Hematopoietic multipotent progenitor cell (in vitro differentiated cells): ENCODE data around the gene ATP13A5. TPM values are rescaled to one million over a fixed set of nuclear protein-coding genes. Genes with fewer than 3 reads are reported as not detected.

Experiments used
- DNase-seq, 3 donors: peaks; one replicate each; pipeline ENCODE4 v3.0.0-alpha.2; 2011 to 2015; ENCODE audit warnings: low read depth in 2 of 3, low spot score in 2 of 3
- total RNA-seq: library from RNA; depleted of rRNA; stranded (reverse); fragments of >200 nt; gene quantifications from one replicate; pipeline ENCODE4 v1.2.3, GENCODE V29; 2012

The ATP13A5 gene
- total RNA-seq, 1 donor = not detected

DNA sequence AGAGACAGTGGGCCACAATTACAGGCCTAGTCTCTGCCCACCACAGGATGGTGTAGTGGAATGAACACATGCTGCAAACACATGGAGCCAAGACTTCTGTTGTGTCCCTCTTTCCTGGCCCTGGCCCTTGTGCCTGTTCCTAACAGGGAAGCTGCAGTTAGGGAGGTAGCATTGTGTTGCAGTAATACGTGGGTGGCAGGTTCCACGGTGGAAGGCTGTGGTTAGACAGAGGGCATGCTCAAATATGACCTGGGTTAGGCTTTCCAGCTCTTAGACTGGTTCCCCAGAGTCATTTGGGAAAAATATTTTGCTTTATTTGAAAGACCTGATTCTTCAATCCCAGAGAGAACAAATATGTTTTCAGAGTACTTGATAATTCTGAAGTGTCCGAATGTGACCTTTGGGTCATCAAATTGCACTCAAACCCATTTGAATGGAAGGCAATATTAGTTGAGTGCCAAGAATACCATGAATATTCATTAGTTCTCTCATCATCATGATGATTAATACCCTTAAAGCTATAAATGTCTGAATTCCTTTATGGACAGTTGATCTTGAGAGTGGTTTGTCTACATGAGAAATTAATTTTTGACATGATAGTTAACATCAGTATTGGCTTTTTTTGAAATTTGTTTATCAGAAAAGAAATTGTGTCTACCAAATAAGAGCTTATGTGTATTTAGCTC lies 109.1 kb downstream of the ATP13A5 start:
- DNase-seq = no peak

DNA sequence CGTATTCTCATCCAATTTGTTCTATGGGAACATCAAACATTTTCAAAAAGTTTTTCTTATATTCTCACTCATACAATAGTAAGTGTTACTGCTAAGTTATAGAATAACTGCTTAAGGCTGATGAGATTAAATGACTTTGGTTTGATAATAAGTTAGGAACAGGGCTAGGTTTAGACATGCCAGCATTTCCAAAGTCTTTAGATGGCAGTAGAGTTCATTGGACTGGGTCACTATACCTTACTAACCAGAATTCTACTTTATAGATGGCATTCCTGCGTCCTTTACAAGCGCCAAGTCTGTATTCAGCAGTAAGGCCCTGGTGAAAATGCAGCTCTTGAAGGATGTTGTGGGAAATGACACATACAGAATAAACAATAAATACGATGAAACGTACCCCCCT lies 115.8 kb downstream of the ATP13A5 start:
- no peak for DNase-seq

DNA sequence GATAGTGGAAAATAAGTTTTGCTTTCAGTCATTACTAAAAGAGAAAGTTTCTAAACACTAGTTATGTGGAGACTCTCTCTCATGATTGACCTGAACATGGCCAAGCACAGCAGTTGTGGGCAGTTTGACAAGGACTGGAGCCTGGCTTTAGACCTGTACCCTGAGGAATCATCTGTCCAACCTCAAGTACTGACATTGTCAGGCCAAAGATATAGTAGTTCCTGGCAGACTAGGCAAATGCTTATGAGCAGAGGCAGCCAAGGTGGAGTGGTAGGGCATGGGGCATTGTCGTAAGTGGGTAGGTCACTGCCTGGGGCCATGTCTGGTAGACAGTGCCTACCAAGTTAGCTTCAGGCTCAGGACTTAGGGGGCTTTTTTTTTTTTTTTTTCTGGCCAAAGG lies 116.6 kb downstream of the ATP13A5 start:
- DNase-seq = no peak

DNA sequence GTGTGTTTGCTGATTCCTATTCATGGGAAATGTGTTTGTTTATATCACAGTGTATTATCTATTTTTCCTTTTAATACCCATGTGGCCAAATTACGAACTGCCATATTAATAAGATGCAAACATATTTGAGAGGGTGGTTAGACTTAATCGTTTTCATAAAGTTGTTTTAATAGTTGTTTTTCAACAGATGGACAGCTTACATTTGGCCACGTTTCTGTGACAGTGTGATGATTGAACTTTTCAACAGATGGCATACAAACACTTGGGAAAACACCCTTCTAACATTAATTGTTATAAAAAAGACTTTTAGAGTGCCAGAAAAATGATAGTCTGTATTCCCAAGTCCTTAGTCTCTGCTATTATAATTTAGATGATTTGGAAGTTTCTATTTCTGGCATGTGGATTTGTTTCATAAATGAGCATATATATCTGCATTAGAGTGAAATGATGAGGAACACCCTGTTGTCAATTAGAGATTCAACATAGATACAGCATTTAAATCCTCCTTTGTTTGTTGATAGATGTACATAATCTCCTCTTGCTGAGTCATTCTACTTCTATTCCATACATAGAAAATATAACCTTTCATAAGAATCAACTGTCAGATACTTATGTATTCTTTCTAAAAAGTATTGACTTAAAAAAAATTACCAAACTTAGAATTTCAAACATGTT lies 124.4 kb downstream of the ATP13A5 start:
- DNase-seq = no peak

DNA sequence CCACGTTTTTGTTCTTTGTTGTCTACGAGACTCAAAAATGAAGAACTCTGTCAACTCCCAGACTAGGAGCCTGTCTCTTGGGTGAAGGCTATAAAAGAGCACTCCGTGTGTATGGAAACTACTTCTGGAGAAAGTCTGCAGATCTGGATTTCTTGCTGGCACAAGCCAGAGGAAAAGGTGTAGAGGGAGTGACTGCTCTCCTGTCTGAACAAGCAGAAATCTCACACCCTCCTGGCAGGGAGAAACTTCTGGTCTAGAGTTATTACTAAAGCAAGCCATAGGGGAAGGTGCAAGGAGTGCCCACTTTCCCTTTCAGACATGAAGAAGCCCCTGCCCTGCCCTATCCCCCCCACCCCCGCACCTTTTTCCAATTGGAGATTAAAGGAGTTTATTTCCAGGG lies 128.1 kb downstream of the ATP13A5 start:
- DNase-seq = no peak

DNA sequence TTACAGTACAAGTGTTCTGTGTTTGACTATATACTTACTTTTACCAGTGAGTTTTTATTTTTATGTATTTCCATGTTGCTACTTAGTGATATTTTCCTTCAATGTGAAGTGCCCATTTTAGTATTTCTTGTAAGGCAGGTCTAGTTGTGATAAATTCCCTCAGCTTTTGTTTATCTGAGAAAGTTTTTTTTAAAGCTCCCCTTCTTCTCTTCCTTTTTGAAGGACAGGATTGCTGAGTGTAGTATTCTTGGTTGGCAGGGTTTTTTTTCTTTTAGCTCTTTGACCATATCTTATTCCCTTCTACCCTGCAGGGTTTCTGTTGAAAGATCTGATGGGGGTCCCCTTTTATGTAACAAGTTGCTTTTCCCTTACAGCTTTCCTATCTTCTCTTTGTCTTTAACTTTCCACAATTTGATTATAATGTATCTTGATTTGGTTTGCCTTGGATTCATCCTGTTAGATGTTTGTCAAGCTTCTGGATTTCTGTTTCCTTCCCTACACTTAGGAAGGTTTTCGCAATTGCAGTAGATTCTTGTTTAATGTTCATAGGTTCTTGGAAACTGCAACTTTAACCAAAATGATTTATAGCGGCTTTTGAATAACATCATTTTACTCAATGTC lies 129.6 kb downstream of the ATP13A5 start:
- DNase-seq = peak in 1 of 3 donors; percentile 25

DNA sequence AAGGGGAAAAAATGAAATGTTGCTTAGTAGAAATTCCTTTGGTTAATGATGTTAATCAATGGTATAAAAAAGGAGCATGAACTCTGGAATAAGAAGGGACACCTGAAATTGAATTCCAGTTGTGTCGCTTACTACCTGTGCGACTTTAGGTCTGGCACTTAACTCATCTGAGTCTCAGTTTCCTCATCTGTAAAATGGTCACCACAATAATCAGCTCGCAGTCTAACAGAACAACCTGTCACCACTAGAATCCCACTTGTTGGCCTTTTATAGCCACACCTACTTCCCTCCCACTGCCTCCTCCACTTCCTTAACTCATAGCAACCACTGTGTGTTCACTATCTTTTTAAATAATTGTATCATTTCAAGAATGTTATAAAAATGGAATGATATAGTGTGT lies 135.0 kb downstream of the ATP13A5 start:
- DNase-seq = no peak

DNA sequence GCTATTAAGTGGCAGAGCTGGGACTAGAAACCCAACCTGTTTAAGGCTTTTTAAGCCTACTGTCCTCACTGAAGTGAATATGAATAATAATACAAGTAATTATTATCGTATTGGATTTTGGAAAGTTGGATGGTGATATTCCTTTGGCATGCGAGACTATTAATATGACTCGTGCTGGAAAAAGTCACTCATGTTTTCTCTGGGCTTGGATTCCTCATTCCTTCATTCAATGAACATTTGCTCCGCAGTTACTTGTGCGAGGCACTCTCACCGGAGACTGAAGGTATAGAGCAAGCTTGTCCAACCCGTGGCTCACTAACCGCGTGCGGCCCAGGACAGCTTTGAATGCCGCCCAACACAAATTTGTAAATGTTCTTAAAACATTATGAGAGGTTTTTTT lies 136.8 kb downstream of the ATP13A5 start:
- no peak for DNase-seq

DNA sequence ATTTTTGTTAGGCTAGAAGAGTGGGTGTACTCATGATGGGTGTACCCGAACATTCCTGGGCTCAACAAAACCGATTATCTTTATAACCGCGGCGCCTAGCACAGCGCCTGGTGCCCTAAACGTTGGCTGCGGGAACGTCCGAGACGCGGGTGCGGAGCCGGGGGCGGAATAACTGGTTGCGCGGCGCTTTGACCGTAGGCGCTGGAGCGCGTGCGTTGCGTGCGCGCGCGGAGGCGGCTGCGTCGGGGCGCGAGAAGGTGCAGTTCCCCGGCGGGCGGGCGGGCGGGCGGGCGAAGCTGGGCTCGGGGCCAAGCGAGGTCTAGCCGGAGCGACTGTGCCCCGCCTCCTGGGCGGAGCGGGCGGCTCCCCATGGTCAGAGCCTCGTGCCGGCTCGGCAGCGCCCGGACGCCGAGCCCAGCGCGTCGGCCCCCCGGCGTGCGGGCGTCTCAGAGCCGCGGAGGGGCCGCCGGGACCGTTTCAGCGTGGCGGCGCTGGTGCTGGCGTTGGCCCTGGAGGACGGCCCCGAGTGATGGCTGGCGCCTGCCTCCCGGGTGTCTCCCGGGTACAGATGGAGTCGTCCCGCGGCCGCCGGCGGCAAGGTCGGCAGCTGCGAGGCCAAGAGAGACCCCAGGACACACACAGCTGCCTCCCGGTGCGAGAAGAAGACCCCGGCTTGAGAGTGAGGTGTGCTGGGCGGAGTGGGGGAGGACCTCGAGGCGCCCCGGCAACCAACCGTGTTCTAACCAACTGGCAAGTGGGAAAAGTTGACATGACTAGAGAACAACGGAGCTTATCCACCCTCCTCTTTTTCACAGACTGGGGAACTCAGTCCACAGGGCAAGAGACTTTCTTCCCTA lies 137.5 kb downstream of the ATP13A5 start, which contains the start of gene PLAAT1:
TSS of gene PLAAT1 (plus strand) at position 373 of the 857 bp plus-strand sequence. CDS start 14,429 bp downstream, outside the sequence.
- peak in 2 of 3 donors; percentile 63 to 68 for DNase-seq

DNA sequence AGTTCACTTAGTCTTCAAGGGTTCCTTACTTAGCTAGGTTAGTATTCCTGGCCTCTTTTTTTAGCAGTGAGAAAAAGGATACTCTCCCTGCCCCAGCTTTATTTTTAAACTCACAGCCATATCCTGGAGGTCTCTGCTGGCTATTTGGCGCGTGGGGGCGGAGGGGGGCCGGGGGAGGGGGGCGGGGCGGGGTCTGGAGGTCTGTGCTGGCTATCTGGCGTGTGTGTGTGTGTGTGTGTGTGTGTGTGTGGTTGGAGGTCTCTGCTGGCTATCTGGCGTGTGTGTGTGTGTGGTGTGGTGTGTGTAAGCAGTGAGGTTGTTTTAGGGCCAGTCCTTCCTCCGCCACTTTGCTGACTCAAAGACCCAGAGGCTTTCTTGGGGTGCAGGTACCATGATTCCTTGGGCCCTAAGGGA lies 138.1 kb downstream of the ATP13A5 start:
- no peak for DNase-seq

DNA sequence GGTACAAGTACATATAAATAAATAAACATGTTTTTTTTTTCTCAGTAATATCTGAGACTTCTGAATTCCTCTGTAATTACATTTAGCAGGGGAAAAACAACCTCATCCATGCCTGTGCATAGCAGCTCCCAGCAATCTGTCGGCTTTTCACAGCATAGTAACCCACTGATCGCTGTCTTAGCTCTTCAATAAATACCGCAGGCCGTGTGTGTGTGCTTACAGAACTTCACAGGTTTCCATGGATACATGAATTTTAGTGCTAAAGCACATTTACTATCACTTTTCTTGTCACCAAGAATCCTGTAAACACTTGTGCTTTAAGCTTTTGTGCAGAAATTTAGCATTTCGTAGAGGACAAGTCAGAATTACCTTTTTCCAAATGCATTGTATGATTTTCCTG lies 141.5 kb downstream of the ATP13A5 start:
- DNase-seq = no peak

DNA sequence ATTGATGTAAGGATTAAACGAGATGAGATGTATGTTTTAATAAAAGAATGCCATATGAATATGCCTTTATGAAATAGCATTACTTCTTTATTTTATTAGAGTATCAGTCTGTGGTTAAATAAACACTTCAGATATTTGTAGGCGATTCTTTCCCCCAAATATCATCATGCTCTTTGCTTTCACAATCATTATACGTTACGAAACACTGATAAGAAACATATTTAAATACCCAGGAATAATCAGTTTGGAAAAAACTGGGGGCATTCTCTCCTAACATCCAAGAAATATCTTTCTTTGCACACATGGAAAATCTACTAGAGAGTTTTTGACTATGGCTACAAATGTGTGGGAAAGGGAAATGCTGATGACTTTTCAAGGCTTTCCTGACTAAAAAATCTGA lies 142.0 kb downstream of the ATP13A5 start:
- no peak for DNase-seq

DNA sequence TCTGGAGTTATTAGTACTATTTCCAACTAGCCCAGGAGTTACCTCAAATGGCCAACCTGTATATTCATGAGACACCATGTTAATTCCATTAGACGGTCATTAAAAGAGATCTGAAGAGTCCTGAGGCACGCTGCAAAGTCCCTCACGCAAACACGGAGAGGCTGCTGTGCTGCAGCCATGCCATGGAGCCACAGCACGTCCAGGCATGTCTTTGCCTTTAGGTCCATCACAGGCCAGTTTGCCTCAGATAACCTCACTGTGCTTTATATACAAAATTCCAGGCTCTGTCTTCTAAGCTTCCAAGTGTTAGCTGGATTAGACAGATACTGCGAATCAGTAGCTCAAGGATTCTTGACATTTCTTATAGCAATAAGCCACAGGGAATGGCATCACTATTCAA lies 147.4 kb downstream of the ATP13A5 start:
- no peak for DNase-seq

DNA sequence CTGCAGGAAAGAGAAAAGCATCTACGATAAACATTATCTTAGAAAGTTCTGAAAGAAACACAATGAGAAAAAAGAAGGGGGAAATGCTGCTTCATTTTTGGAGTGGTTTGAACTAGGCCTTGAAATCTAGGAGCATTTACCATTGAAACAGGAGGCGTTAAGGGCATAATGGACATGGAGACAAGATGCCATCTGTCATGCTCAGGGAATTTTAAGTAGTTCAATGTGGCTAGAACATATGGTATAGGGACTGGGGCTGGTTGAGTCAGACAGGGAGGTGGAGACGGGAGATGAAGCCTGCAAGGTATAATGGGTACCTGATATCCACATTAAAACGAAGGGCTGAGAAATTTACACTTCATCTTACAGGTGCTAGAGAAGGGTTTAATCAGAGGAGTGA lies 147.9 kb downstream of the ATP13A5 start:
- DNase-seq = no peak

DNA sequence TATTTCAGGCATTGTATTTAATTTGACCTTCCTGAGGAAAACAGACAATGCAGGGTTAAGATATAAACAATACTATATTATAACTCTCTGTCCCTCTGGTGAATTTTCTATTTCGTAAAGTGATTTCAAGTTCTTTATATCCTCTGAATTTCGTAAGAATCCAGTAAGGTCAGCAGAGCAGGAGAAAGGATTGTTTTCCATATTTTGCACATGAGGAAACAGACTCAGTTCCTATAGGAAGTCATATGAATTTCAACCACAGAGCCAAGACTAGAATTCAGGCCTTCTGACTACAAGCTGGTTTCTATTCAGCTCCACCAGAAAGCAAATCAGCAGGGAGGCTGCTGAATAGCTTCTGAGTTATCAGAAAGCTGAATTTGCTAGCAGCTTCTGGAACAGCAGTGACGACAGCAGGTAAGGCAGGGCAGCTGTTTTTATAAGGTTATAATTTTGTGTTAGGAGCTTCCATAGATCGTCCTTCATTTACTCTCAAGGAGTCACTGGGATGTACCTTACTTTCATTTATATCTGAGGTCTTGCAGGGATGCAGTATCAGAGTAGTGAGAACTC lies 148.6 kb downstream of the ATP13A5 start:
- no peak for DNase-seq

DNA sequence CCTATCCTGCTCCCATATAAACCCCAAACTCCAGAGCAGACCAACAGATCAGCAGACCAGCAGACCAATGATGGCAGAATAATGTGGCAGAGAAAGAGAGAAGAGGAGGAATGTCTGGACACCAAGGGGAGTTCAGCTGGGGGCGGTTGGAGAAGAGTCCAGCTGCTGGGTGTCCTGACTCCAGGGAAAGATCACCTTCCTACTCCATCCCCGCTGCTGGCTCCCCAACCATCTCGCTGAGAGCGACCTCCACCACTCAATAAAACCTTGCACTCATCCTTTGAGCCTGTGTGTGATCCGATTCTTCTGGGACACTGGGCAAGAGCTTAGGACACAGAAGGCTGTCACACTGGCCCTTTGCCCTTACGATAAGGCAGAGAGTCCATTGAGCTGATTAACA lies 150.3 kb downstream of the ATP13A5 start:
- DNase-seq = no peak

DNA sequence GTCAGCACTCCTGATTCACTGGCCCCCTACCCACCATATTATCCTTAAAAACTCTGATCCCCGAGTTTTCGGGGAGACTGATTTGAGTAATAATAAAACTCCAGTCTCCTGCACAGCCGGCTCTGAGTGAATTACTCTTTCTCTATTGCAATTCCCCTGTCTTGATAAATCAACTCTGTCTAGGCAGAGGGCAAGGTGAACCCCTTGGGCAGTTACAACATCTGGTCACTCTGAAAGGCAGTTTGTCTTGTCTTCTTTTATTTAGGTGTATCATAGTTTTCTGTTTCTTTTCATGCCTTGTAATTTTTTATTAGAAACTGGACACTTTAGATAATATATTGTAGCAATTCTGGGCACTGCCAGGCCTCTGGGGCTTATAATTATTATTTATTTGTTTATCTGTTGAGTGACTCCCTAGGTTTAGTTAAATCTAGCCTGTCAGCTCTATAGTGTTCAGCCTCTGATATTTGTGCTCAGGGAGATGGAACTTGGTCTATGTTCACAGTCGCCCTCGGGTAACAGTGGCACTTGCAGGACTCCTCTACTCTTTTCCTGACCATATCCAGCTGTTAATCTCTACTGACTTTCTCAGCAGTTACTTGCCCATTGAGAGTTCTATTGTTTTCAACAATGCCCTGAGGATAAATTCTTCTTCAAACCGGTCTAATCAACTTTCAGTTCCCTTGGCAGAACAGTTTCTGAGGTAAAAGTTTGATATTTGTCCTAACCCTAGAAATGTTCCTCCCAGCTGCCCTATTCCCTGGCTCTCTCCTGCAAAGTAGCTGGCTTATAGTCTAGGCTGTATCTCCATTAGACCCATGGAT lies 153.0 kb downstream of the ATP13A5 start:
- no peak for DNase-seq
